ENCODE data around the gene ENTPD7. TPM values are rescaled to one million over a fixed set of nuclear protein-coding genes. Genes with fewer than 3 reads are reported as not detected.
A peak's percentile ranks its signal among the peaks of the same experiment; 100 is the strongest.

Gene ENTPD7
- total and polyA plus RNA-seq, 9 of the 15 experiments (the other 6 are each of a cell fraction or from before 2014, with no cell fraction given) = 1.4 to 13.9 (median 8.5) TPM

DNA sequence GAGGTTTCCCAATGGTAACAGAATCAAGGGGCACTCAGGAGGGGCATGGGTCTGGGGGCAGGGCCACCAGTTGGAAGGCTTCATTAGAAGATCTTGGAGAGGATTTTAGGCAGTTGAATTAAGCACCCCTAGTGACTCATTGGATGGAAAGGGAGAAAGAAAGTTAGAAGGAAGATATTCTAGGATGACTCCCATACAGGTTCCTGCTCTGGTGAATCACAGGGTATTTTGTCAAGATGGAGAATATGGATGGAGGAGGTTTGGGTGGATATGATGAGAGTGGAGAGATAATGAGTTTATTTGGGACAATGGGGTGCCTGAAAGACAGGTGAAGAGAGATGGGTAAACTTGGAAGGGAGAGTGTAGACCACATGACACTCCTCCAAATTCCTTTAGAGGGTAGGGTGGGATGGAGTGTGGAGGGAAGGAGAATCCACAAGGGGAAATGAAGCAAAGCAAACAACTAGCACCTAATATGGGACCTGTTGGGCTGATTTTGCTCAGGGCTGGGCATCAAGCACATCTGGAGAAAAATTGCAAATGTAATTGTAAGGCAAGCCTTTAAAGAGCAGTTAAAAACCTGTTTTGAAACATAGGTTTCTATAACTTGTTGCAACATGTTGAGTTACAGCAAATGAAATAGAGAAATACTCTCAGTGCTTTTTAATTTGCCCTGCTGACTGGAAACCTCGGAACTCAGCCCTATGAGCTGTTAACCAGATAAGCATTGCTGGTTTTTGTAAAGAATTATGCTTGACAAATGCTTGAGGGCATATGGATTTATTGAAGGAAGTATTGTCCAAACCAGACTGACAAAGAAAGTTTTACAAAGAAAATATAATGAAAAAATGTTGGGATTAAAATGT, 2.9 kb upstream of the ENTPD7 start (continued):
- TF ChIP-seq, protein P1, sequence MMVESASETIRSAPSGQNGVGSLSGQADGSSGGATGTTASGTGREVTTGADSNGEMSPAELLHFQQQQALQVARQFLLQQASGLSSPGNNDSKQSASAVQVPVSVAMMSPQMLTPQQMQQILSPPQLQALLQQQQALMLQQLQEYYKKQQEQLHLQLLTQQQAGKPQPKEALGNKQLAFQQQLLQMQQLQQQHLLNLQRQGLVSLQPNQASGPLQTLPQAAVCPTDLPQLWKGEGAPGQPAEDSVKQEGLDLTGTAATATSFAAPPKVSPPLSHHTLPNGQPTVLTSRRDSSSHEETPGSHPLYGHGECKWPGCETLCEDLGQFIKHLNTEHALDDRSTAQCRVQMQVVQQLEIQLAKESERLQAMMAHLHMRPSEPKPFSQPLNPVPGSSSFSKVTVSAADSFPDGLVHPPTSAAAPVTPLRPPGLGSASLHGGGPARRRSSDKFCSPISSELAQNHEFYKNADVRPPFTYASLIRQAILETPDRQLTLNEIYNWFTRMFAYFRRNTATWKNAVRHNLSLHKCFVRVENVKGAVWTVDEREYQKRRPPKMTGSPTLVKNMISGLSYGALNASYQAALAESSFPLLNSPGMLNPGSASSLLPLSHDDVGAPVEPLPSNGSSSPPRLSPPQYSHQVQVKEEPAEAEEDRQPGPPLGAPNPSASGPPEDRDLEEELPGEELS (CRISPR knock-in tag; IDR thresholded peaks at IDR 0.05; ENCODE audit: borderline replicate concordance) = no peak

DNA sequence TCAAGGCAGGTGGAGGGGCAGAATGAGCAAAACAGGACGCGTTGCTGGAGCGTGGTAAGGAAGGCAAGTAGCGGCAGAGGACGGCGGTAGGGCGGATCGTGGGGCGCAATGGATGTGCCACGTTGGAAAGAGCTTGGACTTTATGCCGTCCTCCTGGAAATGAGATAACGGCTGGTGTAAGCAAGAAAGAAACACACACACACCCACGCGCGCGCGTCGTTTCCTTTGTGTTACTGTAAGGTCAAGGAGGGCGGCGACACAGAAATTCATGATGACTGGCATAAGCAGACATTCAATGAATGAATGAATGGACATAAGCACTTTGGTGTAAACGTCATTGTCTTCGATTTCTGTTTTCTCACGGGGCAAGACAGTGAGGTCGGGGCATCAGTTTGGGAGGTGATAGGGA, 683 bp upstream of the ENTPD7 start:
- H3K9ac ChIP-seq (ENCODE audit: insufficient read depth in 1 of 2, low read depth in 2 of 2, low read length in 2 of 2) = peak overlapping the region; percentile 90 to 97
- peak overlapping the region; percentile 95 for H2AFZ ChIP-seq (ENCODE audit: low read depth, low read length)
- POLR2A ChIA-PET = interaction anchor here (0.6 to 1.9 kb wide), 9 partner anchors 9 to 438 kb away, joined by 3 to 6 read pairs (median 4); partner anchors contain the start of genes COX15, CUTC, GOT1 and SLC25A28
- peak overlapping the region; percentile 98 for H3K4me2 ChIP-seq (ENCODE audit: insufficient read depth, low read length)
- FAIRE-seq = peak; percentile 71
- H3K4me3 ChIP-seq = peak overlapping the region; percentile 90
- peaks cover 9% of the 10 kb centered on the region for H3K79me2 ChIP-seq (ENCODE audit: control insufficient read depth, insufficient read depth, low read length)
- H3K9me3 ChIP-seq (replicated peaks; ENCODE audit: control insufficient read depth, insufficient read depth, low read depth, low read length) = no peaks in the 10 kb centered on the region
- CTCF ChIA-PET (ENCODE audit: low intra/inter-chr PET ratio) = no interaction called here
- DNase-seq (ENCODE audit: extremely low read depth in 1 of 4, low spot score in 3 of 4) = peak; percentile 23 to 79 (median 30)
- H3K27me3 ChIP-seq (ENCODE audit: control insufficient read depth in 2 of 2, insufficient read depth in 2 of 2, low read length in 2 of 2) = no peaks in the 10 kb centered on the region
- intact Hi-C loops (cut with micrococcal nuclease) = no loop called here
- H3K36me3 ChIP-seq (ENCODE audit: control insufficient read depth, insufficient read depth, low read length) = 0 out of 3 replicates have a peak, but pooled peaks cover 3% of the 10 kb centered on the region
- 2% methylated on average over 21 of the region's 24 CpGs for WGBS (ENCODE audit: insufficient coverage, low coverage, missing lambda C conversion rate)
- no peaks in the 10 kb centered on the region for H3K9me1 ChIP-seq (ENCODE audit: control insufficient read depth, insufficient read depth, low read length)
- peaks cover 6 to 12% of the 10 kb centered on the region in 2 experiments; a peak in 4 of 5 replicates for H3K4me1 ChIP-seq (replicated peaks in 1 of 2; ENCODE audit: control insufficient read depth in 2 of 2, insufficient read depth in 2 of 2, low read length in 2 of 2)
- ATAC-seq = peak; percentile 31
- no peaks in the 10 kb centered on the region for H4K20me1 ChIP-seq (replicated peaks; ENCODE audit: control insufficient read depth, insufficient read depth, low read length)
- BruUV-seq (replicated peaks) = TSS peak; percentile 73
- in situ Hi-C loops (cut with MboI) = no loop called here
- peak overlapping the region; percentile 92 for H3K27ac ChIP-seq (ENCODE audit: extremely low read depth, low read depth, low read length)
- TF ChIP-seq, protein P2, sequence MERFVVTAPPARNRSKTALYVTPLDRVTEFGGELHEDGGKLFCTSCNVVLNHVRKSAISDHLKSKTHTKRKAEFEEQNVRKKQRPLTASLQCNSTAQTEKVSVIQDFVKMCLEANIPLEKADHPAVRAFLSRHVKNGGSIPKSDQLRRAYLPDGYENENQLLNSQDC (CRISPR knock-in tag; IDR thresholded peaks at IDR 0.05) = no peak
- TF ChIP-seq BCL6 (CRISPR knock-in tag; IDR thresholded peaks at IDR 0.05) (no peak), SAP30 (IDR thresholded peaks at IDR 0.05; ENCODE audit: borderline replicate concordance, insufficient read depth, low read depth, low read length, poor library complexity, severe bottlenecking) (peak; percentile 64), CREM (IDR thresholded peaks at IDR 0.05; ENCODE audit: low read depth) (peak; percentile 74), EGR1 (conservative IDR thresholded peaks at IDR 0.05) (peak; percentile 94), GATAD2B (IDR thresholded peaks at IDR 0.05; ENCODE audit: borderline replicate concordance) (no peak), SMARCA4 (IDR thresholded peaks at IDR 0.05) (0 out of 2 replicates have a peak, but pooled peaks have one; percentile 46), FOXK2 (conservative IDR thresholded peaks at IDR 0.05 in 1 of 2, IDR thresholded peaks at IDR 0.05 in 1 of 2; ENCODE audit: low read depth in 2 of 2) (0 out of 4 replicates have a peak, but pooled peaks of 1 of the 2 experiments have one; percentile 53), ARID1B (IDR thresholded peaks at IDR 0.05) (peak; percentile 50), NFE2 (IDR thresholded peaks at IDR 0.05; ENCODE audit: low read depth) (peak; percentile 60), ZNF316 (IDR thresholded peaks at IDR 0.05) (peak; percentile 69; the same call in 1 of the 2 replicates), POLR2B (IDR thresholded peaks at IDR 0.05; ENCODE audit: low read depth, partially characterized antibody) (peak; percentile 6)
